ENCODE measurements around the gene CTXND1.
"Not testable (repeated sequence)": the region's sequence is repeated elsewhere in the genome, so short reads cannot be mapped to it uniquely, and the experiment has no call there.

The CTXND1 gene

GRCh38 chr15:80159811-80160569, 92.0 kb downstream of the CTXND1 start:
- no peak for DNase-seq (ENCODE audit: low read depth)

DNA sequence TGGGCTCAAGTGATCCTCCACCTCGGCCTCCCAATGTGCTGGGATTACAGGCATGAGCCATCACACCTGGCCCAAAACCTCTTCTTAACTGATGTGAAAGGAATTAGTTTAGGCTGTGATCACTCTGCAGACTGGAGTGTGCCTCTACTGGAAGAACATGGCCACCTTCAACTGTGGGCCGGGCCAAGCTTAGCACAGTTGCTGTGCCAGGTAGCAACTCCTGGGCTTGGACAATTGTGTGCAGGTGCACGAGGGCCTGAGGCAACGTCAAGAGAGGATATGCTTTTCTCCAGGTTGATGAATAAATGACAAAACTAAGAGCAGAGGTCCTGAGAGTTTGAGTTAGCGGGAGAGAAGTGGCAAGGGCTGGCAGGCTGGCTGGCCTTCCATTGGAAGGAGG, 92.7 kb downstream of the CTXND1 start:
- DNase-seq (ENCODE audit: low read depth): no peak

DNA sequence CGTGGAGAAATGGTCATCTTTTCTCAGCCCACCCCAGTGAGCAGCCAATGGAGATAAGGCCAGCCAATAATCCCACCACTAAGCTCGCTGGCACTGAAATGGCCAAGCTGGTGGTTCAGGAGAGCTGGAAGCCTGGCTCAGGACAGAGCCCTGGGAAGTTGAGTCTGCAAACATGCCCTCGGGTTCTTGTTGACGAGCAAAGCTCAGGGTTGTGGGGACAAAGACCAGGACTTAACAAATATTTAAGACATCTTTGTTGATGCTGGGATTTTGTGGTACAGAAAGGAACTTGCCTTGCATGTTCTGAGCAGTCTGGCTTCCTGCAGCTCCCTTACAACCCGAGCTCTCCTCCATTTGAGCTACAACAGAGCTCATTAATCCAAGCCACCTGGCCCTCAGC, 94.8 kb downstream of the CTXND1 start:
- DNase-seq (ENCODE audit: low read depth): no peak

DNA sequence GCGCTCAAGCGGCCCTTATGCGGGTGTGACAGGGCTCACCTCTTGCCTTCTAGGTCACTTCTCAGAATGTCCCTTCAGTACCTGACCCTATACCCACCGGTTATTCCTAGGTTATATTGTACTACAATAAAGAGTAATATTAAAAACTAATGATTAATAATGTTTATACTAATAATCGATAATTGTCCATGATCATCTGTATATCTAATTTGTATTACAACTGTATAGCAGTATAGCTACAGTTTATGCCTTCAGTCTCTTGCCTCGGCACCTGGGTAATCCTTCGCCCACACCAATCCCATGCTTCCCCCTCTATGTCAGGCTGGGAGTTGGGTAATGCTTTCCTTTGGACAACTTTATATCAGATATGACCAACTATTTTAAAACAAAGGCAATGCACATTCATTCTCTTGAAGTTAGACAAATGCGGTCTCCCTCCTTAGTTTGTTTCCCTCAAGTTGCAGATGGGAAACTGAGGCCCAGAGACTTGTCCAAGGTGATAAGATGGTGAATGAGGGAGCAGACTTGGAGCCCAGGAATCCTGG, 95.8 kb downstream of the CTXND1 start:
- DNase-seq (ENCODE audit: low read depth): no peak

GRCh38 chr15:80155378-80156175, 96.4 kb downstream of the CTXND1 start:
- DNase-seq (ENCODE audit: low read depth): not testable (repeated sequence)

GRCh38 chr15:80155001-80155377, 97.0 kb downstream of the CTXND1 start:
- DNase-seq (ENCODE audit: low read depth): no peak

GRCh38 chr15:80154336-80154735, 97.7 kb downstream of the CTXND1 start:
- DNase-seq (ENCODE audit: low read depth): no peak

DNA sequence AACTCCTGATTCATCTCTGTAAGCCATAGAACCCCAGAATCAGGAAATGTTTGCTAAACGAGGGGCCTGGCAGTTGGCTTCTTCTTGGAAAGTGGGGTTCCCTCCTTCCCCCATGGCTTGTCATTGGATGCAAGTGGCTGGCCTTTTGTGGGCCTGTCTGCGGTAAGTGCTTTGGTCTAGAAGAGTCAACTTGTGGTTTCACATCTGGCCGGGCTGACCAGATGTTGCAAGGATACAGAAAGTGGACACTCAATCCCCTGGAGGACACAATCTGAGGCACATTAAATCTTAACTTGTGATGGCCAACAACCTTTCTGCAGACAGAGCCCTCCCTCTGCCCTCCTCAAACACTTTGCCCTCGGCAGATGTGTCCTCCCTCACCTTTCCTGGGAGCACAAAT, 98.1 kb downstream of the CTXND1 start:
- DNase-seq (ENCODE audit: low read depth): no peak

DNA sequence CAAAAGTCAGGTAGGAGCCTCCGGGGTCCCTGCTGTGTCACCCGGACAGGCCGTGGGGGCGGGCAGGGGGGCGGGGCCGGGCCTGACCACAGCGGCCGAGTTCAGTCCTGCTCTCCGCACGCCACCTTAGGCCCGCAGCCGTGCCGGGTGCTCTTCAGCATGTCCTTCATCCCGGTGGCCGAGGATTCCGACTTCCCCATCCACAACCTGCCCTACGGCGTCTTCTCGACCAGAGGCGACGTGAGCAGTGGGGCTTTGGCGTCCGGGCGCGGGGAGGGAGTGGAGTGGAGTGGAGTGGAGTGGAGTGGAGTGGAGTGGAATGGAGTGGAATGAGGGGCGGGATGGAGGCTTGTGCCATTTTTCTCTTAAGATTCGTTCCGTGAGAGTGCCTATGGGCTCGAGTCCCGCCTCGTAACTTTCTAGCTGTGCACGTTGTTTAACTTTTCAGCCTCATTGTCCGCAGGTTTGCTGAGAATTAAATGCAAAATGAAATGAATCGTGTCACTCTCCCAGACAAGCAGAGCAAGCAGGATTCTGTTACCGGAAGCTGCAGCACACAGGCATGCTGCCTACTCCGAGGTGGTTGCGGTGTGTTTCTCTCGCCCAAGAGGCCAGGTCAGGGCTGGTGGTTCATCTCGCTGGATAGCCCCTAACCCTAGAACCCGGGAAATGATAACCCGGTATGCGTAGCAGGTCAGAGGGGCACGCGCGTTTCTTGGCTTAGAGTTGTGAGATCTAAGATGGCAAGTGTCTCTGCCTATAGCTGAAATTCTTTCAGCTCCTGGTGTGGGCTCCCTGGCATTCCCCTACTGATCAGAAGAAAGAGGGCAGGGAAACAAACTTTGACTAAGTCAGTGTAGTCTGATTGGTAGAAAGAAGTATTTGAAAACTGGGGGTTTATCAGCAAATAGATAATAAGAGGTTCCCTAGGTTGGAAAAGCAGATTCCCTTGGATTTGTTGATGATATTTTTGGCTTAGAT, 98.8 kb downstream of the CTXND1 start, which contains the start of gene FAH:
TSS of gene FAH (plus strand) at position 104 of the 981 bp plus-strand sequence. CDS start at position 160, 56 bp downstream.
- DNase-seq (ENCODE audit: low read depth): no peak

GRCh38 chr15:80152180-80152895, 99.7 kb downstream of the CTXND1 start:
- DNase-seq (ENCODE audit: low read depth): peak; percentile 40

DNA sequence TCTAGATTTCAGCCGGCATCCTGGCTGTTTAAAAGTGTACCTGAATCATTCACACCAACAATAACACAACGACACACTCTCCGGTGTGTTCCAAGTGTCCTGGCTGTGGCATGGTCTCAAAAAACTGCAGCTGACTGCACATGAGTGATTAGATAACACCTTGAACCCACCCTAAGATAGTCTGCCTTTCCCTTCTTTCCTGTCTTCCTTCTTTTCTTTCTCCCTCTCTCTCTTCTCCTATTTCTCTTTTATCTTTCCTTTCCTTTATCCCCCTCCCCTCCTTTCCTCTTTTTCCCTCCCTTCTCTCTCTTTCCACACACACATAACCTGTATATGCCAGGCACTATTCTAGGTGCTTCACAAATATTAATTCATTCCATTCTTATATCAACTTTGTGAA, 100.4 kb downstream of the CTXND1 start:
- DNase-seq (ENCODE audit: low read depth): no peak

GRCh38 chr15:80151148-80151547, 100.9 kb downstream of the CTXND1 start:
- no peak for DNase-seq (ENCODE audit: low read depth)

All from HS-5 (cell line).